HG02840 (cell line): ENCODE data around the gene CA5A.

Source experiments
- ATAC-seq: cut with Tn5 transposase; IDR thresholded peaks from one replicate; pipeline ENCODE4 v1.9.1; 2021; ENCODE audit warnings: mild to moderate bottlenecking, moderate library complexity, moderate number of reproducible peaks; ENCODE audit not compliant: unreplicated experiment, low FRiP score

Gene CA5A

DNA sequence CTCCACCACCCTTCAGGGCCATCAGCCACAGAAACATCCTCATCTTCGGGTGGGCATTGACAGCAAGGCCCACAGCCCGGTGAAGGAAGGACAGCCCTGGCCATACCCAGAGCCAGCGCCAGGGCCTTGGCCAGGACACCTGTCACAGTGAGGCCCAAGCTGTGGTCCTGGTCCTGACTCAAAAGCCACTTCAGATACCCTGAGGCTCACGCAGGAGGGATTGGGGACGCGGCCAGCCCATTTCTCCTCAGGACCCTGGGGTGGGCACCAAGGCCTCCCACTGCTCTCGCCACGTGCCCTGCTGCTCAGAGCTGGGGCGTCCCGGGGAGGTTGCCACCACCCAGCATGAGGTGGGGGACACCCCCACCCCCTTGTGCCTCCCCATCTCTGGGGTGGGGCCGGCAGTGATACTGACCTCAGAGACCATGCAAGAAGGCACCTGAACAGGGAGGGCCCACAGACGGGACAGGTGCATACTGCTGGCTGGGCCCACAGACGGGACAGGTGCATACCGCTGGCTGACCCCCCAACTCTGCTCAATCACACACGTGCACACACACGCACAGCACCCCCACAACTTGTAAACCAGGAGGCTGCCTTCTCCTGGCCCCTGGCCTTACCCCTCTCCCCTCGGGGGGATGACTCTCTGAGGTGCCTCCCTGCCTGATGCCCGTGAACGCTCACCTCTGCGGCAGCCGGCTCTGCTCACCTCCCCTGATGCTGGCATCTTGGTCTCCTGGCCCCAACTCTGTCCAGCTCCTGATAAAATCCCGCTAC, 81.2 kb downstream of the CA5A start:
- ATAC-seq, result no peak

DNA sequence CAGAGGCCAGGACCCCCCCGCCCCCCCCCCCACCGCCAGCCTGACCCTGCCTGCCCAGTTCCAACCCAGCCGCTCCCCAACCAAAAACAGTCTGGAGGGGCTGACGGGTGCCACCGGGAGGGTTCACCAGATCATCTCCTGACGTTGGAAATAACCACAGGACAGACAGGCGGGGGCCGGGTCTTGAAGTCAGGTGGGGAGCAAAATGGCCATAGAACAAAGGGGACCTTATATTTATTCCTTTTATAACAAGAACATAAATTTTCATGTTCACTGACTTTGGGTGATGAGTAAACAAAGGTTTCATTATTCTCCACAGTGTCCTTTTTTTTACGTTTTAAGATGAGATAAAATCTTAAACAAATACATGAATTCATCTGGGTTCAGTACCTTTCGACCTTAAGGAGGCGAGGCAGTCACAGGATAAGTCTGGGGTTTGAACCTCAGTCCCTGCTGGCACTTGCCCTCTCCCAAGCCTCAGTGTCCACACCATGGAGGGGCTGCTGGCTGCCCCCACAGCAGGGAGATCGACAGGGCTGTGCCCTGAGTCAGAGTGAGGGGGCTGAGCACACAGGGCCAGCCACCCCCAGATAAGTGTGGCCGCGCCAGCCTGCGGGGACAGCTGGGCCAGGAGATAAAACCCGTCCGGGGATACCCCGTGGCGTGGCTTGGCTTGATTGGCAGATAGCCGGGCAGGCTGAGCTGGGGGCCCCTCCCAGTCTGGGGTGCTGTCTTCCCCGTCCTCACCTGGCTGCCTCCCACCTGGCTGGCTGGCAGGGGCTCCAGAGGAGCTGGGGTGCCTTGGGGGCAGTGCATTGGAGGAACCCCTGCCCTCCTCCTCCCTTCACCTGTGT, 82.0 kb downstream of the CA5A start:
- ATAC-seq, result no peak

DNA sequence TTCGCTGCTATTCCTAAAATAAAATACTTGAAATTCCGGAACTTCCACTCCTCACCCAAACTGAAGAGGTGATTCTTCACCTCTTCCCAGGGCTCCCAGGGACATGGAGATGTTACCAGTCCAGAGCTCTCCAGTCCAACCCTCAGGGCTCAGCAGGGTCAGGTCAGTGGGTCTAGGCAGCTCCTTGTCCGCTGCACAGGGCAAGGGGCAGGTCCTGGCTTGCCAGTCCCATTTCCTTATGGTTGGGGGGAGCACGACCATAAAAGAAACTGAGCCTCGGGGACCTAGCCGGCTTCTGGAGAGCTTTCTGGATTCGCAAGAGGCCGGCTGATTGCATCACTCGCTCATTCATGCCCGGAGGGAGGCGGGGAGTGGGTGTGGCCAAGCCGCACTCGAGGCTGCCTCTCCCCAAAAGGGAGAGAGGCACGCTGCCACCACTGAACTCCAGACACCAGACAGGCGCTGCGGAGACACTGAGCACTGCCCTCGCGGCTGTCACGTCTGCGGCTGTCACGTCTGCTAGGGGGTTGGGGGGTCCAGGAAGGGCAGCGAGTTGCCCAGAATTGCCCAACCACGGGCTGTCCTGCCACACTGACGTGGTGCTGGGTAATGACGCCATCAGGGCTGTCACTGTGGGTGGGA, 82.8 kb downstream of the CA5A start:
- ATAC-seq, result no peak

DNA sequence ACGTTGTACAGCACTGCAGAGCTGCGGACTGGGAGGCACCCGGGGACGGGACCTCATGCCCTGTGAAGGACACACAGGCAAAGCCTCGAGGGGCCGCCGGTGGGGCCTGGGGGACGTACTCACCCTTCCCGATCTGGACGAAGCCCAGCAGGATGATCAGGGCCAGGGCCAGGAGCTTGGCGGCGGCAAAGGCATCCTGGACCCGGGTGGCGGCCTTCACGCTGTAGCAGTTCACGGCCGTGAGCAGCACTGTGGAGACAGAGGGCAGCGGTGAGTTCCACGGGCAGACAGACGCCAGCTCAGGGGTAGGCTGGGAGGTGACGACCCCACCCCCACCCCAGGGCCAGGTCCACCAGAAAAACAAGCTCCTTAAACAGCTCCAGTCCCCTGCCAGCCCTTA, 84.7 kb downstream of the CA5A start:
- ATAC-seq, result no peak

DNA sequence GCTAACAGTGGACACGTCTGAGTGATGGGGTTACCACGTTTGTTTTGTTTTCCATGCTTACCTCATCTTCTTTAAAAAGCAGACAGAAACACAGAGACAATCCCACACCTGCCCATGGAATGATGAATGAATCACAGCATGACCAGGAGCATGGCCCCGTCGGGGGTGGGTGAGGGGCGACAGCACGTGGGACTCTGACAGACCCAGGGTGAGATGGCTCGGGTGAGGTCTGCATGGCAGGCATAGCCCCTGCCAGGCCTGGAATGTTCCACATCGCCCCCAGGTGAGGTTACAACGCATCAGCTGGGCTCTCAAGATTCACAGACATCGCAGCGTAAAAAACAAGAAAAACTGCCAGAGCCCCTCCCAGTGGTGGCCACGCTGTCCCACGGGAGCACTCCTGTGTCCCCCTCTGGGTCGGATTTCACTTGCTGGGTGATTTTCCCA, 85.2 kb downstream of the CA5A start:
- ATAC-seq, result no peak

DNA sequence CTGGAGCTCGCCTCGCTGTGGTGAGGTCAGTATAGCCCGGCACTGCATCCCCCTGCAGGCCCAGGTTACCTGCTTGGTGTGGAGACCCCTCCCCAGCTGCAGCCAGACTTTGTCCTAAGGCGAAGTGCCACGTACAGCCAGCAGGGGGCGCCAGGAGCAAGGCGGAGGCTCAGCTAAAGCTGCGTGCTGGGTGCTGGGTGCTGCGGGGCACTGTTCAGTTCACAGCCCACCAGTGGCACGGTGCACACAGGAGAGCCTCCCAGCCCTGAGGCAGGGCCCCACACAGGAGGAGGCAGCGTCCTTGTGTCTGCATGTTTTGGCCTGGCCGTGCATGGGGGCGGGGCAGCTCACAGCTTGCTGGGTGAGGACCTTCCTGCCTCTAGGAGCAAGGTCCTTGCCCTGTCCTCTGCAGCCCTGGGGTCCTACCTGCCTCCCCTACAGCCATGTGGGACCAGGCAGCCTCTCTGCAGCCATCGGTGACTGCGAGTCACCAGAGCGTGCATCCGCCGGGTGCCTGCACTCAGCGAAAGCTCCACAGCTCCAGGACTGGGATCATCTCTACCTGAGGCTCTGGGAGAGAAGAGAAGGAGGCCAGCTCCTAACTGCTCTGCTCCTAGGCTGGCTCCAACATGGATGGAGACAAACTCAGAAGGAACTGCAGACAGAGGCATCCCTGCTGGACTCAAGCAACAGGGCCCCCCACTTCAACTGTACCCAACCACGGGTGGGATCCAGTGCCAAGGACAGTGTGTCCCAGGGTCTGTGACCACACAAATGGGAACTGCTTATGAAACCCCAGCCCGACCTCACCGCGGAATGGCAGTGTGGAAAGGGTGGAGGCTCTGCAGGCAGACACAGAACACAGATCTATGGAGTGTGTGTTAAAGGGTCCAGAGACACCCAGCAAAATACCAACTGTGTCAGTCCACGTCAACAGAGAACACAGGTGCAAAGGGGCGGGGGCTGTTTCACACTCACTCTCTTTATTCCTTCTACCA, 86.0 kb downstream of the CA5A start:
- no peak for ATAC-seq

DNA sequence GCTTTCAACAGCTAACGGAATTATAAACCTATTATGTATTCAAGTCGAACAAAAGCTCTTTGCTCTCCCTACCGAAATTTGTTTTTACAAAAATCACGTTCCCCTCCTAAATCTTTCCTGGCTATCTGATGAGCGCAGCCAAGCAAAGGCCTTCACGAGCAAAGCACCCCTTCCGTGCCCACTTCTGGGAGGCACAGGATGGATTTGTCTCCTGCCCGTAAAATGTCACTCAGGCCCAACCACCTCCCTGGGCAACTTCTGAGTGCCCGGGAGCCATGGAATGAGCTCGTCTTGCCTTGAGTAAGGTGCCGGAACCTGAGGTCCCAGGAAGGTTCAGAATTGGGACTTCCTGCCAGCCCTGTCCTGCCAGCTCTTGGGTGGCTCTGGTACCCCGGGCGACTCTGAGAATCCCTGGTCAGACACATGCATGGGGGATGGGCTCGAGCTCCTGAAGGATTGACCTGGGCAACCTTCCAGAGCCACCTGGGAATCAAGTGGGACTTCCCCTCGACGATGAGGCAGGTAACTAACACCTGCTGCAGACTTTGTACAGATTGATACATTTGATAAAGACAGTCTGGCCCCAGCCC, 86.8 kb downstream of the CA5A start:
- ATAC-seq, result no peak

DNA sequence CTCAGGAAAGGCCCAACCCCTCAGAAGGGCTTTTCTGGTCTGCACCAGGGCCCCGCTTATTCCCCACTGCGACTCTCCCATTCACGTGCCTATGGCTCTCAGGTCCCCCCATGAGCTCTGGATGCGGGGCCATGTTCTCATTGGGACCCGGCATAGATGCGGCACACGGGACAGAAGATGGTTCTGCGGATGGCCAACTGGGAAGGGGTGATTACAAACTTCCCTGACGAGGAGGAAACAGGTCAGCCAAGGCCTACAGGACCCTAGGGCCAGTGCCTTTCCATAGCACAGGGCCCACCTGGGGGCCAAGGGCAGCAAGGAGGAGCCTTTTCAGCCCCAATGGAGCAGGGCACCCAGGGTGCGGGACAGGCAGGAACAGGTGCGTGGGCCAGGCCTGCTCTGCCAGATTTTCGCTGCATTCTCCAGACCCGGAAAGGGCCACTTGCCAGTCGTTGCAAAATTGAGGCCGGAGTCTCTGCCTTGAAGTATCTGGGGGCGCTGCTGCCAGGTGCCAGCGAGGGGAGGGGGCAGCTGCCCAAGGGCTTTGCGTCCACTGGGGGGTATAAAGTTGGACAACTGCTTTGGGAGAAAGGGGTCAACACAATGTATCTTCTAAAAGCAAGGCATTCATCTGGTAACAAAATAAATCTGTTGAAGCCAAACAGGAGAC, 87.5 kb downstream of the CA5A start:
- no peak for ATAC-seq

DNA sequence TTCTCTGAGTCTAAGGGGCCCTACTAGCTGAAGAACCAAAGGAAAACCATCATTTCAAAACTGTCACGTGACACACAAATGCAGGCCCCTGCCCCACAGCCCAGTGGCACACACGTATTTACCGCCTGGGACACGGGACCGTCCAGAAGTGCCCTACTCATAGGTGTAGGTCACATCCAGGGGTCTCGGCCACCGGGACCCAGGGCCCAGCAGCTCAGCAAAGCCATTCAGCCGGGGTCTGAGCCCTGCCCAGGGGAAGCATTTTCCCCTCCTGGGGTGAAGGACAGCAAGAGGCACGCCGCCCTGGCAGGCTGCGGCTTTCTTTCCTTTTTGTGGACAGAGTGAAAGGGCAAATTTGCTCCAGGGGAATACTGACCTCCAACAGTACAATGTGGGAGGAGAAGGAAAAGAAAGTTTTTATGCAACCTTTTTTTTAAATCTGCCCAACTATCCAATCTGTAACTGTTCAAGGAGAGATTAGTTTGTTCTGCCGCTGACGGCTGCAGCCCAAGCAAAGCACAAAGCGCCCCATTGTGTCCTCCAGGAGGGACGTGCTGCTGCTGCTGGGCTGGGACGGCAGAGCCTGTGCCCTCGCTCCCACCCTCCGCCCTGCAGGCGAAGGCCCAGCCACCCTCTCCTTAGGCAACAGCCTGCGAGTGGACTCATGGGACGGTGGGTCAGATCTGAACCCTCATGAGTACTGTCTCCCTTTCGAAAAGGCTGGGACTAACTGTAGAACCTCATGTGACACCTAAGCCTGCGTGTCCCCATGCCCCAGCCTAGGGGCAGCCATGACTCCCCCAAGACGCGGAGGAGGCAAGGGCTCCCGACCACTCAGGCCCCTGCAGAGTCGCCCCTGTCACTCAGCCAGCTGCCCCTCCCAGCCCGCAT, 88.3 kb downstream of the CA5A start:
- ATAC-seq, result no peak

DNA sequence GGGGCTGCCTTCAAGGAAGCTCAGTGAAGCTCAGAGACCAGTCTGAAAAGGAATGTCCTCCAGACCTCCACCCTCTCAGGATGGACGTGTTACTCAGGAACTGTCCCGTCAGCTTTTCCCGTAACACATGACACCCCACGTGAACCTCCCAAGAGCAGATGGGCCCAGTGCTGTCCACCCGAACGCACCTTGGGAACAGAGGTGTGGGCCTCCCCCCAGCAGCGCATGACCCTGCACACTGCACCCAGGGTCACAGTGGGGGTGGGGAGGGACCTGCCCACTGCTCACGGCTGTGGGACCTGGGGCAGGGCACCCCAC, 88.9 kb downstream of the CA5A start:
- ATAC-seq, result no peak

DNA sequence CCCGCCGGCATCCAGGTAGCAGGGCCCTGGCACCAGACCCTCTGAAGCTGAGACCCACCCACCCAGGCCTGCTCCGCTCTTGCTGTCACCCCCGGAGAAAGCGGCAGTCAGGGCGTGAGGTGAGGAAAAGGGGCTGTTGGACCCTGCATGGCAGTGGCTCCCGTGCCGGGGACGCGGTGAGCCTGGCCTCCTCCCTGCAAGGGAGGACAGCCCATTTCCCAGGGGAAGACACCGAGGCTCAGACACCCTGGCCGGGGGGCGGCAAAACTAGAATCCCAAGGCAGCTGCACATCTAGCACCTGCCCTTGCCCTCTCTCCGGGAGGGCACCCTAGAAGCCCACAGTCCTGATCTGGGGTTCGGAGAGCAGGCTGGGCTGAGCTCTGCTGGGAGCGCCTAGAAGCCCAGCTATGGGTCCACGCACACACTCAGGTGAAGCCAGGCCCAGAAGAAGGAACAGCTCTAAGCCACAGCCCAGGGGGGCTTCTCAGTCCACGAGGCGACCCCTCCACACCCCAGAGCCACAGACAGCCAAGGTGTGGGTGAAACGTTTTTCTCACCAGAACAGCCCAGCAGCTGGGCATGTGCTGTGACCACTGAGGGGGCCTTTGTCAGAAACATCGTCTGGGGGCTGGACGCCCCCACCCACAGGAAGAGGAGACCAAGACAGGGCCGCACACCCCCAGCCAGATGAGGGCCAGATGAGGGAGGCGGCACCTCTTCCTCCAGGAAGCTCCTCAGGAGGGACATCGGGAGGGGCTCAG, 89.4 kb downstream of the CA5A start:
- no peak for ATAC-seq

DNA sequence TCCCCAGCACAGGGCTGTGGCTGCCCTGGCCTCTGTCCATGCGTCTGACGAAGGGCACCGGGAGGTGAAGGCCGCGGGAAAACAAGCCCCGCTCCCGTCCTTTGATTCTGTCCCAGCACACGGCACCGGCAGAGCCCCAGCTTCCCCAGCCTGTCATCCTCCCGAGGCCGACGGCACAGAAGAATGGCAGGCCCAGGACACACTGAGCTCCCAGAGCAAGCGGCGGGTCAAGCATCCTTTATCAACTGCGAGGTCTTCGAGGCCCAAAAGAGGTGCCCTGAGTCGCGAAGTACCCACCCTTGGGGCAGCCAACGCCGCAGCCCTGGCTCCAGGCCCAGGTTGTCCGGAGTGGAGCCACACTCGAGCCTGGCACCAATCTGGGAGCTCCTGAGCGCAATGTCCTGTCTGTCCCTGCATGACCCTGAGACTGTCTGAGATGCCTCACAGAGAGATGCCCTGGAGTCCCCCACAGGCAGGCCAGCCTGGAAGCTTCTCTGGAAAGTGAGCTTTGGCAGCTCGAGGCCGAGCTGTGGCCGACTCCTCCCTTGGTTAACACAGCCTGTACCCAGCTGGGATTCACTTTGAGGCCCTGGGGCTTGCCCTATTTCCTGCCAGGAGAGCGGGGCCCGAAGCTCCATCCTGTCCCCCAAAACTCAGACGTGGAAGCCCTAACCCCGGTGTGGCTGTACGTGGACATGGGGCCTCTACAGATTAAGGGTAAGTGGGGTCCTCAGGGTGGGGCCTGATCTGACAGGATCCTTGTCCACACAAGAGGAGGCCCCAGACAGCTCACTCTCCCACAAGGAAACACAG, 90.3 kb downstream of the CA5A start:
- ATAC-seq, result no peak

DNA sequence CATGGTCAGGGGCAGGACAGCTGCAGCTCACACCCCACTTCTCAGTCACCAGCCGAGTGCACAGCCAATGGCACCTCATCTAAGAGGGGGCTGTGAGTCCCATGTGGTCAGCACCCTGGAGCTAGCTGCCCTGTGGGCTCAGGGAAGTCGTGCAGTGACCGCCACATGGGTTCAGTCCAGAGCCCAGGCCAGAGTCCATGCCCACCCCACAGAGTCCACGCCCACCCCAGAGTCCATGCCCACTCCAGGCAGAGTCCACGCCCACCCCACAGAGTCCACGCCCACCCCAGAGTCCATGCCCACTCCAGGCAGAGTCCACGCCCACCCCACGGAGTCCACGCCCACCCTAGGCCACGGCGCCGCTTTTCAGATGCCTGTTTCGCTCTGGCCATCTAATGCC, 91.1 kb downstream of the CA5A start:
- no peak for ATAC-seq

DNA sequence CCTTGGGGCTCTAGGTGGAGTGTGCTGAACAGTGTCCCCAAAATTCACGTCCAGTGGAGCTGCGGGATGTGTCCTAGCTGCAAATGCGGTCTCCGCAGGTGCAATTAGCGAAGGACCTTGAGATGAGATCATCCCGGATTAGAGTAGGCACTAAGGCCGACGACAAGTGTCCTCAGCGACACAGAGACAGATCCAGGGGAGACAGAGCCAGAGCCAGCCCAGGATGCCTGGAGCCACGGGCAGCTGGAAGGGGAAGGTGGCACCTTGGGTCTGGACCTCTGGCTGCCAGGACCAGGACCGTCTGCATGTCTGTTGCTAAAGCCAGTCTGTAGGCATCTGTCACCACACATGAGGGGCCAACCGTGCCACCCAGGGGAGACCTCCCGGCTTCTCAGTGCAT, 91.5 kb downstream of the CA5A start:
- no peak for ATAC-seq

DNA sequence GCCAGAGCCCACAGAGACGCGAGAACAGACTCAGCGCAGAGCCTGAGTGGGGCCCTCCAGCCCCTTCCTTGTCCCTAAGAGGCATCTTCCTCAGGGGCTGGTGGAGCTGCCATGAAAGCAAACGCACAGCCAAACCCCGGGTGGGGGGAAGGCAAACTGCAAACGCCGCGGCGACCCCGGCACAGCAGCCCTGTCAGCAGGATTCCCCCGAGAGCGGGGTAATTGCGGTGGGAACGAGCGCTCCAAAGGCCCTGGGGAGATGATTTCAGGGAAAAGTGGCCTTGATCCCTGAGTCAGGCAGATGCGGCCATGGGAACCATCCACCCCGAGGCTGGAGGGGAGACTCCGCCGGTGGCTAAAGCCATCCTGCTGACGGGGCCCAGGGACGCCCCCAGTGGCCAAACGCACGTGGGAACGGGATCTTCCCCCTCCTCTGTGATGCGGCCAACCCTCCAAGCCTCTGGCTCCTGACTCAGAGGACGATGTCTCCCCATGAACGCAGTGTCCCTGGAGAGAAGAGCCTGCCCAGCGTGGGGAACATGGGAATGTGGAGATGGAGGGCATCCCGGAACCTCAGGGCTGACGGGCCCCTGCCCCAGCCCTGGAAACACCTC, 92.1 kb downstream of the CA5A start:
- ATAC-seq, result no peak

DNA sequence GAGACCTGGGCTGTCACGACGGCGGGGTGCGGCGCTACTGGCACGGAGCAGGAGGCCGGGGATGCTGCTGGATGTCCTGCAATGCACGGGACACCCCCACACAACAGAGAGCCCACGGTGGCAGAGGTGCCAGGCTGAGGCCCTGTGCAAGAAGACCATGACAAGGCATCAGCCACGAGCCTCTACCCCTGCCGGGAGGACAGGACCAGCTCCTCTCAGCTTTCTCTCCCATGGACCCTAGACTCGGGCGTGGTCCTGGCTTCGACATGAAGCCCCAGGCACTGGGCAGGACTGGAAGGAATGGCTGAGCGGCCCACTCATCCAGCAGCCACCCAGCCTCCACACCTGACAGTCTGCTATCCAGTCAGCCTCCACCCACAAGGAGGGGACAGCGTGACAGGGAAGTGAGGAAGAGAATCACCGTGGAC, 92.6 kb downstream of the CA5A start:
- no peak for ATAC-seq
